Kidney (tissue), 14 donors: ENCODE measurements around the gene PLEKHG5. TPM values are rescaled to one million over a fixed set of nuclear protein-coding genes. Genes with fewer than 3 reads are reported as not detected.

Source experiments
- DNase-seq, 5 donors: peaks; one replicate each; pipeline ENCODE4 v3.0.0-alpha.2; 2013 to 2020
- FAIRE-seq: peaks from 2 replicates; lab custom pipeline; 2012; peaks lifted over from hg19 to GRCh38; lab: Jason Lieb, UNC
- H3K27ac ChIP-seq, 2 donors: one replicate each; pipeline ENCODE4 v1.7.0; 2013; ENCODE audit warnings: low read depth in 2 of 2, low read length in 2 of 2, inconsistent platforms in 1 of 2
- H3K27me3 ChIP-seq: one replicate; pipeline ENCODE4 v1.7.1; 2013; ENCODE audit warnings: low read length, inconsistent platforms; ENCODE audit not compliant: control insufficient read depth, insufficient read depth
- H3K36me3 ChIP-seq, 3 donors: one replicate each; pipeline versions ENCODE4 v1.7.0 to v1.7.1; 2013; ENCODE audit warnings: low read length in 3 of 3, control low read depth in 1 of 3, inconsistent platforms in 1 of 3; ENCODE audit not compliant: insufficient read depth in 3 of 3, control insufficient read depth in 2 of 3
- H3K4me1 ChIP-seq, 3 donors: one replicate each; pipeline versions ENCODE4 v1.7.0 to v1.7.1; 2013; ENCODE audit warnings: low read length in 3 of 3, inconsistent platforms in 1 of 3, low read depth in 1 of 3; ENCODE audit not compliant: control insufficient read depth in 2 of 3, insufficient read depth in 2 of 3
- H3K4me3 ChIP-seq, 3 donors: one replicate each; pipeline versions ENCODE4 v1.7.0 to v1.8.1; 2013; ENCODE audit warnings: low read length in 3 of 3, control low read depth in 1 of 3, inconsistent platforms in 1 of 3
- H3K9ac ChIP-seq, 3 donors: one replicate each; pipeline versions ENCODE4 v1.7.0 to v1.7.1; 2013; ENCODE audit warnings: low read length in 3 of 3, control low read depth in 1 of 3, inconsistent platforms in 1 of 3
- H3K9me3 ChIP-seq, 3 donors: one replicate each; pipeline versions ENCODE4 v1.7.0 to v1.7.1; 2013; ENCODE audit warnings: low read length in 3 of 3, control low read depth in 1 of 3, inconsistent platforms in 1 of 3; ENCODE audit not compliant: control insufficient read depth in 2 of 3, insufficient read depth in 1 of 3
- intact Hi-C: fragments of 100-400 bp; cut with DNase I; formaldehyde crosslinking; loops from one replicate; pipeline ENCODE4 v1.11.1; 2022
- polyA plus RNA-seq: library from polyadenylated mRNA; stranded (reverse); fragments of 350-450 nt; fragmentation: Illumina TruSeq; extraction: RNeasy Lipid Tissue Mini Kit (QIAGEN cat#74804); gene quantifications from one replicate; pipeline ENCODE4 v1.2.3, GENCODE V29; 2014; ENCODE audit warnings: low read depth, low replicate concordance; ENCODE audit not compliant: insufficient read depth
- total RNA-seq: library from RNA; stranded (reverse); fragmentation: NEBNext Ultra II Directional; extraction: Animal tissue kit (Norgen Biotek cat#: 25700); gene quantifications from one replicate; pipeline ENCODE4 v1.2.1, GENCODE V29; 2021
- TF ChIP-seq, protein P1 (sequence below): IDR thresholded peaks from 3 replicates; pipeline ENCODE4 v1.5.1; 2012; ENCODE audit warnings: mild to moderate bottlenecking, moderate library complexity, borderline replicate concordance; ENCODE audit not compliant: insufficient read depth; ENCODE audit errors: extremely low read depth
- donor health status: control.
- donor health status: control.
- donor health status: control.
- donor health status: control.
- donor health status: control.
- donor health status: DM: yes; HTN: yes; CAD: no.
- donor health status: Normal renal cell carcinoma (clear cell type).

Gene PLEKHG5
- total and polyA plus RNA-seq, 2 donors from 2014 or later = 4.4 to 14.0 TPM

DNA sequence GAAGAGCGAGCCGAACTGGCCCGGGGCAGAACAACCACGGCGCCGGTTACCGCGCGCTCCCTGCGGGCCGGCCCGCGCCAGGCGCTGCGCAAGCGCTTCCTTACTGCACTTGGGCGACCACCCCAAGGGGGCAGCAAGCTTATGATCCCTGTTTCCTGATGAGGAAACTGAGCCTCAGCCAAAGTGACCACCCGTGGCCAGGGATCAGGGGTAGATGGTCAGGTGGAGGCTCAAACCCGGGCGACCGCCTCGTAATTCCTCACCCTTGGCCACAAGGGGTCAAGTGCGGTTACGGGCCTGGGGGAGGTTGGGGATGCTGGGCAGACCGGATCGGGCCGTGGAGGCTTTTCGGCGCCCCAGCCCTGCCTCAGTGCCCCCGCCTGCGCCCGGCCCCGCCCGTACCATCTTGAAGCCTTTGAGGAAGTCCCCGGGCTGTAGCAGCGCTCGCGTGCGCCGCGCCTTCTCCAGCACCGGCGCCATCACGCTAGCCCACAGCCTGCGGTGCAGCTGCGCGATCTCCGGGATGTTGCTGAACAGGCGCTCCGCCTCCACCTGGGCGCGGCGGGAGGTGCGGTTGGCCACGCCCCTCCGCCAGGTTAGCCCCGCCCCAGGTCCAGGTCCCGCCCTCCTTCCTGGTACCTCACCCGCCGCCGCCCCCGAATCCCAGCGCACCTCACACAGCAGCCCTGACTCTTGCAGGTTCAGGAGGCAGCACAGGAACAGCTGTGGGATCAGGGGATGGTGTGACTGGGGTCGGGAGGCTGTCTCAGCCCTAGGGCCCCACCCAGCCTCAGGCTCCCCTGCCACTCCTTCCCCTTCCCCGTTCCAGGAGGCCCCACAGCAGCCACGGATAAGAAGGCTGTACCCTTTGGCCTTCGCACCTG, 20.1 kb downstream of the PLEKHG5 start:
- no peaks in the 10 kb centered on the region for H3K36me3 ChIP-seq
- intact Hi-C loops = no loop called here
- no peak overlapping the region for H3K4me3 ChIP-seq
- FAIRE-seq = no peak
- TF ChIP-seq, protein P1, sequence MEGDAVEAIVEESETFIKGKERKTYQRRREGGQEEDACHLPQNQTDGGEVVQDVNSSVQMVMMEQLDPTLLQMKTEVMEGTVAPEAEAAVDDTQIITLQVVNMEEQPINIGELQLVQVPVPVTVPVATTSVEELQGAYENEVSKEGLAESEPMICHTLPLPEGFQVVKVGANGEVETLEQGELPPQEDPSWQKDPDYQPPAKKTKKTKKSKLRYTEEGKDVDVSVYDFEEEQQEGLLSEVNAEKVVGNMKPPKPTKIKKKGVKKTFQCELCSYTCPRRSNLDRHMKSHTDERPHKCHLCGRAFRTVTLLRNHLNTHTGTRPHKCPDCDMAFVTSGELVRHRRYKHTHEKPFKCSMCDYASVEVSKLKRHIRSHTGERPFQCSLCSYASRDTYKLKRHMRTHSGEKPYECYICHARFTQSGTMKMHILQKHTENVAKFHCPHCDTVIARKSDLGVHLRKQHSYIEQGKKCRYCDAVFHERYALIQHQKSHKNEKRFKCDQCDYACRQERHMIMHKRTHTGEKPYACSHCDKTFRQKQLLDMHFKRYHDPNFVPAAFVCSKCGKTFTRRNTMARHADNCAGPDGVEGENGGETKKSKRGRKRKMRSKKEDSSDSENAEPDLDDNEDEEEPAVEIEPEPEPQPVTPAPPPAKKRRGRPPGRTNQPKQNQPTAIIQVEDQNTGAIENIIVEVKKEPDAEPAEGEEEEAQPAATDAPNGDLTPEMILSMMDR = no peak
- no peak overlapping the region for H3K27ac ChIP-seq
- H3K4me1 ChIP-seq = no peaks in the 10 kb centered on the region
- H3K9ac ChIP-seq = no peak overlapping the region
- H3K9me3 ChIP-seq = no peaks in the 10 kb centered on the region
- DNase-seq = peak in 1 of 5 donors; percentile 72
- H3K27me3 ChIP-seq = no peaks in the 10 kb centered on the region

DNA sequence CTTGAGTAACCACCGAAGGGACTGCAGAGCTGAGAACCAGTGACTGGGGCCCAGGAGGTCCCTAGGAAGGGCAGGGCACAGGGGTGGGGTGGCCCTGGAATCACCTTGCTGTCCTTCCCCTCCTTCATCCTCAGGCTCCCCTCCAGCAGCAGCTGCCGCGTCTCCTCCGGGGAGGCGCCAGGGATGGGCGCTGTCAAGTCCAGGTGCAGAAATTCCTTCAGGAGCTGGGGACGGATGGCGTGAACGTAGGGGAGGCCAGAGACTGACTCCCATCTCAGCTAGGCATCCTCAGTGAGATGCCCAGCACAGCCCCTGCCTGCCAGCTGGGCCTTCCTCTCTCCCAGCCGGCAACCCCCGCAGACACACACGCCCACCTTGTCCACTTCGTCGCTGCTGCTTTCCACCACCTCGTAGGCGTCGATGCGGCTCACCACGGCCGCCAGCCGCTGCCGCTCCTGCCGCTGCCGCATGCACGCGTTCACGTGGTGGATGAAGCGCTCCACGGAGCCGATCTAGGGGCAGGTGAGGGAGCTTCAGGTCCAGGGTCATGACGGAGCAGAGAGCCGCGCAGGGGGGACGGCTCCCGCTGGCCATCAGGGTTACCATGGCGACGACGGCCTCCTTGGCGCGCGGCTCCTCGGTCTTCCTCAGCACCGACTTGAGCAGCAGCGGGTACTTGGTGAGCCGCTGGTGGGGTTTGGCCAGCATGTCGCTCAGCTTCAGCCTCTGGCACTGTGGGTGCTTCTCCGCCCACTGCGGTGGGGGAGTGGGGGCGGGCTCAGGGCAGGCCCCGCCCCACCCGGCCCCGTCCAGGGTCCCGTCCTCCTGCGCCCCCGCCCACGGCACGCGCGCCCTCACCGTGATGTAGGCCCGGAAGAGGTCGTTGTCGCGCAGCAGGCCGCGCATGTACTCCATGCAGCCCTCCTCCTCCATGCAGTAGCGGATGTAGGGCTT, 21.1 kb downstream of the PLEKHG5 start:
- no peaks in the 10 kb centered on the region for H3K4me1 ChIP-seq
- no peak overlapping the region for H3K9ac ChIP-seq
- no peaks in the 10 kb centered on the region for H3K9me3 ChIP-seq
- no peak overlapping the region for H3K4me3 ChIP-seq
- no peaks in the 10 kb centered on the region for H3K36me3 ChIP-seq
- H3K27ac ChIP-seq = no peak overlapping the region
- peak in 1 of 5 donors; percentile 78 for DNase-seq
- H3K27me3 ChIP-seq = no peaks in the 10 kb centered on the region
- FAIRE-seq = no peak
- intact Hi-C loops = no loop called here
- TF ChIP-seq, protein P1 = no peak

DNA sequence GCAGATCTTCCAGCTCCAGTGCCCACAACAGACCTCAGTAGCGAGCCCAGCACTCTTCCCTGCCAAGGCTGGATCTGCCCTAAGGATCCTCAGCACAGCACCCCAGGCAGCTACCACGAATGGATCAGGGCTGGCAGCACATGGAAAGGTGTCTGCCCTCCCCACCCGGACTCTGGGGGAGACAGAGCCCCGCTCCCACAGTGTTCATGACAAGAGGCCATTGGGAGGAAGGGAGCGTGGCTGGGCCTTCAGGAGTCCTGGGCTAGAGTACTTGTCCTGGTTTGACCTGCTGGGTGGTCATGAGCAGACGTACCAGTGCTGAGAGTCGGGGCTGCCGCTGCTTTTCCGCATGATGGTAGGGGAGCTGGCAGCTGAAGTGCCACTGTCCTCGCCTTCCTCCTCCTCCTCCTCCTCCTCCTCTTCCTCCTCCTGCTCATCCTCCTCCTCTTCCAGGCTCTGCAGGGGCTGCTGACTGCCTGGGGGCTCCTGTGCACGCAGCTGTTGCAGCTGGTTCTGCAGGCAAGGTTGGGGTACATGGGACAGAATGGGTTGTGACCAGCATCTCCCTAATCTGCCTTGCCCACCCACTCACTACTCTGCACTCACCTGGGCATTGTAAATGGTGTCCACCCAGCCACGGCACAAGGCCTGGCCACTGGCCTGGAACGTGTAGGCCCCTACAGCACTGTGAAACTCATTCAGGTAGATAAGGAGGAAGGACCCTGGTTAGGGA, 22.6 kb downstream of the PLEKHG5 start:
- FAIRE-seq (no peak), DNase-seq (peak in 1 of 5 donors; percentile 70)
- TF ChIP-seq, protein P1 = no peak
- H3K36me3 ChIP-seq = no peaks in the 10 kb centered on the region
- H3K27me3 ChIP-seq = no peaks in the 10 kb centered on the region
- no peak overlapping the region for H3K4me3 ChIP-seq
- intact Hi-C loops = no loop called here
- no peaks in the 10 kb centered on the region for H3K9me3 ChIP-seq
- no peaks in the 10 kb centered on the region for H3K4me1 ChIP-seq
- no peak overlapping the region for H3K9ac ChIP-seq
- no peak overlapping the region for H3K27ac ChIP-seq
